ENCODE results near the gene MAGI1.

Gene MAGI1

DNA sequence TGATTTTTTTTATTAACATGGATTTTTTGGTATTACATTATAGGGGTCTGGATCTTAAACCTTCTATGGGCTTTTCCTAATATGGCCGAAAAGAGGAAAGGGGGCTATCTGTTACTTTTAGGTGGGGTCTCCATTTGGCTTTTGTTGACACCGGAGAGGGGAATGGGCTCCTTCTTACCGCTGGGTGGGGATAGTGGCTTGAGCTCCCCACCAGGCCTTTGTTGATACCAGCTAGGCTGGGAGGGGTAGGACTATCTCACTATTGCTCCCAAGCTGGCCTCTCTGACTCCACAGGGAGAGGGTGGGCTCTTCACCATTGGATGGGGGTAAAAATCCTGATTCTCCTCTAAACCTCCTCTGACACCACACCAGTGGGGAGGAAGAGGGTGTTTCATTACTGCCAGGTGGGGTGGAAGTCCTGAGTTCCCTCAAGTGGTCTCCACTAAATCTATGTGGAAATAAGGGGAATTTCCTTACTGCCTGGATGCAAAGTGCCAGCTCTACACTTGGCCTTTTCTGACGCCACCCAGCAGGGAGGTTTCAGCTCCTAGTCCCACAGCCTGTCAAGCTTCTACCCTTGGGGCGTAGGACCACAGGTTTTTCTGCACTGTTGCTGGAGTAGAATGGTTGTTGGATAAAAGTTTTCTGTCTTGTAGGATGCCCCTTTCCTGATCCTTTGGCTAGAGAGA, 572.3 kb downstream of the MAGI1 start:
- TF ChIP-seq GATA2 (IDR thresholded peaks at IDR 0.05; ENCODE audit: low read depth, low read length) (no peak), GATA3 (IDR thresholded peaks at IDR 0.05; ENCODE audit: low read depth, low read length) (no peak)

DNA sequence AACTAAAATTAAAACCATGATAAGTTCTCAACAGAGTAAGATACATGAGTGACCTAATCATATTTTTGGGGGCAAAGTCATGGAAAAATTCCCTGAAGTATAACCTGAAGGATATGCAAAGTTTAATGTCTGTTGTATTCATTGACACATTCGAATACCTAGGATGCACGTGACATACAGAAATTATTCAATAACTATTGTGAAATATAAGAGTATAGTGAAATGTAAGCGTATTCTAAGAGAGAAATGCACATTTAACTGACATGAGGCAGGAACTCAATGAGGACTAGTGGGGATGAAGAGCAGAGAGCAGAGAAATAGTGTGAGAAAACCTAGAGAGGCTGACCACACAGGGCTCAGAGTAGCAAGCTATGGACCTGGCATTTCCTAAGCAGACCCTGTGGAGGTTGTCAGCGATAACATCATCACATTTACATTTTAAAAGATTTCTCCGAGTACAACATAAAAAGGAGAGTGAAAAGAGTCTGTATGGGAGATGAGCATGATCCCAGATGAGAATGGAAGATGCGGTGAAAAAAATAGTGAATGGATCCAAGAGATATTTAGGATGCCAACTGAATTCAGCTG, 588.8 kb downstream of the MAGI1 start:
- no peak for TF ChIP-seq GATA2 (IDR thresholded peaks at IDR 0.05; ENCODE audit: low read depth, low read length)
- no peak for TF ChIP-seq GATA3 (IDR thresholded peaks at IDR 0.05; ENCODE audit: low read depth, low read length)

DNA sequence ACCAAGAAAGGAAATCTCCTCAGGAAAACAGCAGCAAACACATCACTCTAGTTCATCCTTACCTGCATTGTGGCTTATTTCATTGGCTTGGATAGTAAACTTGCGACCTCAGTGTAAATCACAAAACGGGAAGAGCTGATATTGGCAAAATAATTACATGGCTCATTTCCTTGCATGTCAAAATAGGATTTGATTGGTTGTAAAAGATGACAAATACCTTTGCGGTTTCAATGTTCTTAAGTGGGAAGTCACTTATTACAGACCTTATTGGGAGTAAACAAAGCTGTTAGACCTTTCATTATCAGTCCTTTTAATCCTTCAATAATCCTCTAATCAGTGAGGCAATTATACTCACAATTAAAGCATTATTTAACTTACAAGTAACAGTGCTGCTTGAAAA, 590.6 kb downstream of the MAGI1 start:
- no peak for TF ChIP-seq GATA3 (IDR thresholded peaks at IDR 0.05; ENCODE audit: low read depth, low read length)
- no peak for TF ChIP-seq GATA2 (IDR thresholded peaks at IDR 0.05; ENCODE audit: low read depth, low read length)

DNA sequence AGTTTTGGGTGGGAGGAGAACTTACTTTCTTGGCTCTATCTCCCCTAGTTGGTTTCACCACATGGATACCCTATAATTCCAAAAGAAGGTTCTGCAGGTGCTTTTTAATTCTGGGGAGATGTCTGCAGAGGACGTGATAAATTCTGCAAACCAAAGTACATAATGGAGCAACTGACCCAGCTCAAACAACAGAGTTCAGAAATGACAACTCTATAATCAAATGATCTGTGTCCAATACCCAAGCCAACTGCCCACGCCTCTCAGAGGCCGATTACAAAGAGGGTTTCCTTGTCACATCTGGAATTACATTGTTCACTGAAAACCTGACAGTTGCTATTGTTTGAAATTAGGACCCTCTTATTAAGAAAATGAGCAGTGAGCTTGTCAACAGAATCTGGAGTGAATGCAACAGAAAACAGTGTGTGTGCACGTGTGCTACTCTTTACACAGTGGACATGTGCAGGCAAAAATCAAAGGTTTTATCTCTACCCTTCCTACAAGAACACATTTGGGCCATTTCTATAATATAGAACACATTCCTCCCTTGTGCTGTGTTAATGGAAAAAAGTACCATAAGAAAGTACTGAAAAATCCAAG, 593.0 kb downstream of the MAGI1 start:
- TF ChIP-seq GATA3 (IDR thresholded peaks at IDR 0.05; ENCODE audit: low read depth, low read length) (no peak), GATA2 (IDR thresholded peaks at IDR 0.05; ENCODE audit: low read depth, low read length) (no peak)

DNA sequence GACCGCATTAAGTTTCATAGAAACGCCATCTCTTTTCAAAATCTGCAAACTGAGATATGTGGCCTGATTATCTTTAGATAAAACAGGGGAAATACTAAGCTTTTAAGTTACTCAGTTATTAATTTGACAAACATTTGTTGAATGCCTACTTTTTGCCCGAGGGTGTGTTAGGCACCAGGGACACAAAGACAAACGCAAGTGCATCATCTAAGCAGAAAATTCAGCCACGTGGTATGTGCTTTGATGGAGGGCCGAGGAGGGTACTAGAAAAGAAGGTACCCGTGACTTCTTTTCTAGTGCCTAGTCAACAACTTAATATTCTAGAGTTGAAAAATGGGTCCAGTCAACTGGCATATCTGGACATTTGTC, 594.3 kb downstream of the MAGI1 start:
- TF ChIP-seq GATA2 (IDR thresholded peaks at IDR 0.05; ENCODE audit: low read depth, low read length), result no peak
- no peak for TF ChIP-seq GATA3 (IDR thresholded peaks at IDR 0.05; ENCODE audit: low read depth, low read length)

DNA sequence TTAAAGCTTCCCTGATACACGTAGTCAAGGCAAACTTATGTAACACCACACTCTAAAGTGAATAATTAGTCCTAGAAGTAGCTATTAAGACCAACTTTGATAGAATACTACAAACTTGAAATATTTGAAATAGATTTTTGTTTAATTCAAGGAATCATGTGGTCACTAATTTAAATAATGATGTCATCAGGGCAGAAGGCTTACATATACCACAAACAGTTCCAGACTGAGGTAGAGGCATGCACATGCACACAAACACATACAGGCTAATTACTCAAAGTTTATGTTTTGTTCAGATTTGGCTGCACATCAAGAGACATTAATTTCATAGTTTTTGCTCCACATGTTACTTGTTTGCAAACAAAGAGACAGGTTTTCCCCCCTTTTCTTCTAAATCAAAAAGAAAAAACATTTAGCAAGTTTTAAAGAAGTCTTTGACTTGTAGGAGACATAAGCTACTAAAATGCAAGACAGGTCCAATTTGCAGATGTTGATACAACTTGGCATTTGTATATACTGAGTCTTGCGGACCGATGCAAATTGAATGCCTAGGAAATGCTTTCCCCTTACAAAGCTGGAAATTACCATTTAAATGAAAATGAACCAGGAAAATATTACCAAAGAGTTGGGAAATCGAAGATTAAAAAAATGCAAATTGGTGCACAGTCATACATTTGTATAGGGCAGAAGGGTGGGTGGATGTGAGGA, 594.8 kb downstream of the MAGI1 start:
- TF ChIP-seq GATA2 (IDR thresholded peaks at IDR 0.05; ENCODE audit: low read depth, low read length) (no peak), GATA3 (IDR thresholded peaks at IDR 0.05; ENCODE audit: low read depth, low read length) (no peak)

DNA sequence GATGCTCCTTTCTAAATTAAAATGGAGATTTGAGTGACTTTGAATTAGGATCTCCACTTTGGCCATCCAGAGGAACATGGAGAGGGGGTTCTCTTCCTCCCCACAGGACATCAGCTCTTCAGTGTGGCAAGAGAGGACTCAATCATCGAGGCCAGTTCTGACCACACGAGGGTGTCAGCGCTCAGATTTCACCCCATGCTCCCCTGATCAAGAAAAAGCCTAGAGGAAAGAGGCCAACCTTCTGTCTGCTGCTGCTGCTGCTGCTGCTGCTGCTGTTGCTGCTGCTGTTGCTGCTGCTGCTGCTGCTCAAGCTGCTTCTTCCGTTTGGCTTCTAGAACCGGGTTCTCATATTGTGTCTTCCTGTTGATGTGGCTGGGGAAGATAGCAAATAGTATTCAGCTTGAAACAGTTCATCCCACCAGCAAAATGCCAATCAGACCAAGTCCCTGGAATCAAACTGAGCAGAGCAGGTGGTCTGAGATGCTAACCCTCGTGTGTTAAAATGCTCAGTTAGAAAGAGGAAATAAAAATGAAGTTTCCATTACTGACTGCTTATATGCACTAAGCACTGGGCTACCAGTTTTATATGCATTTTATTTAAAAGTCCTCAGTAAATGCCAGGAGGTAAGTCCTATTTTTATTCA, 599.0 kb downstream of the MAGI1 start:
- no peak for TF ChIP-seq GATA2 (IDR thresholded peaks at IDR 0.05; ENCODE audit: low read depth, low read length)
- no peak for TF ChIP-seq GATA3 (IDR thresholded peaks at IDR 0.05; ENCODE audit: low read depth, low read length)

DNA sequence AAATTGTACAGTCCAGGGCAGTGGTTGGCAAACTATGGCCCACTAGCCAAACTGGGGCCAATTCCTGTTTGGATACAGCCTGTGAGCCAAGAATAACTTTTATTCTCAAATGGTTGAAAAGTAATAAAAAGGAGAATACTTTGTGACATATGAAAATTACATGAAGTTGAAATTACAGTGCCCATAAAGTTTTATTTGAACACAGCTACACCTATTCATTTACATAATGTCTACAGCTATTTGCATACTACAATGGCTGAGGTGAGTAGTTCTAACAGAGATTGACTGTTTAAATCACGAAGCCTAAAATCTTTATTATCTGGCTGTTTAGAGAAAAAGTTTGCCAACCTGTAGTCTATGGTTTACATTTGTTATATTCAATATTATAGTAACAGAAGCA, 600.1 kb downstream of the MAGI1 start:
- no peak for TF ChIP-seq GATA2 (IDR thresholded peaks at IDR 0.05; ENCODE audit: low read depth, low read length)
- no peak for TF ChIP-seq GATA3 (IDR thresholded peaks at IDR 0.05; ENCODE audit: low read depth, low read length)

DNA sequence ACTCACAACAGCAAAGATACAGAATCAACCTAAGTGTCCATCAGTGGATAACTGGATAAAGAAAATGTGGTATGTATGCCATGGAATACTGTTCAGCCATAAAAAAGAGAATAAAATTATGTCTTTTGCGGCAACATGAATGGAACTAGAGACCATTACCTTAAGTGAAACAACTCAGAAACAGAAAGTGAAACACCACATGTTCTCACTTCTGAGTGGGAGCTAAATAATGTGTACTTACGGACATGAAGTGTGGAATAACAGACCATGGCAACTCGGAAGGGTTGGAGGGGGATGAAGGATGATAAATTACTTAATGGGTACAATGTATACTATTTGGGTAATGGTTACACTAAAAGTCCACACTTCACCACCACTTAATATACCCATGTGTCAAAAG, 600.6 kb downstream of the MAGI1 start:
- no peak for TF ChIP-seq GATA2 (IDR thresholded peaks at IDR 0.05; ENCODE audit: low read depth, low read length)
- TF ChIP-seq GATA3 (IDR thresholded peaks at IDR 0.05; ENCODE audit: low read depth, low read length), result no peak

DNA sequence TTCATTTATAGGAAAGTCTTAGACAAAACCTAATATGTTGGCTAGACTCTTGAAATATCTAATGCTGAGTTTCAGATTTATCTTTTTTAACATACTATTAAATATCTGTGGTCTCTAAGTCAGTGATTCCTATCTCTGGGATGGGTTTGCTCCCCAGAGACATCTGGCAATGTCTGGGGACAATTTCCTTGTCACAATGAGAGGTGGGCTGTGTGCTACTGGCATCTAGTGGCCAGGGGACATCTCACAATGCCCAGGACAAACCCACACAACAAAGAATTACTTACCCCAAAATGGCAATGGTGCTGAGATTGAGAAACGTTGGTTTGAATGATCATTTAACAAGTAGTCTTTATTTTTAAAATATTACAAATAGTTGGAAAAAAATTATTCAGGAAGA, 602.1 kb downstream of the MAGI1 start:
- TF ChIP-seq GATA3 (IDR thresholded peaks at IDR 0.05; ENCODE audit: low read depth, low read length), result peak; percentile 39; the same call in 1 of the 2 replicates
- TF ChIP-seq GATA2 (IDR thresholded peaks at IDR 0.05; ENCODE audit: low read depth, low read length), result peak; percentile 82

DNA sequence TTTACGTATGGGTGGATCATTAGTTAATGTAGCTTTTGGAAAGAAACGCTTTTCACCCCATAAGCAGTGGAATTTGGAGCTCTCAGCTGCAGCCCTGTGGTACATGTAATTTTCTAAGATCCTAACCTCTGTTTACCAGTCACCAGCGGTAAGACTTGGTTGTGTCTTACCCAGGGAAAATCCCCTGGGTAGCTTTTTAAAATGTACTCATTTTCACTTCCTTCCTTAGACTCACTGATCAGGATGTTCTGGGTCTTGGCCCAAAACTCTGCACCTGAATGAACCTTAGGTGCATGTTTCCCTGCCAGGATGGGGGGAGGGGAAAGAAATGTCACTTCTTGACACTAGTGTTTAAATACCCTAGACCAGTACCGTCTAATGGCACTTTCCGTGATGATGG, 605.2 kb downstream of the MAGI1 start:
- TF ChIP-seq GATA2 (IDR thresholded peaks at IDR 0.05; ENCODE audit: low read depth, low read length) (no peak), GATA3 (IDR thresholded peaks at IDR 0.05; ENCODE audit: low read depth, low read length) (no peak)

DNA sequence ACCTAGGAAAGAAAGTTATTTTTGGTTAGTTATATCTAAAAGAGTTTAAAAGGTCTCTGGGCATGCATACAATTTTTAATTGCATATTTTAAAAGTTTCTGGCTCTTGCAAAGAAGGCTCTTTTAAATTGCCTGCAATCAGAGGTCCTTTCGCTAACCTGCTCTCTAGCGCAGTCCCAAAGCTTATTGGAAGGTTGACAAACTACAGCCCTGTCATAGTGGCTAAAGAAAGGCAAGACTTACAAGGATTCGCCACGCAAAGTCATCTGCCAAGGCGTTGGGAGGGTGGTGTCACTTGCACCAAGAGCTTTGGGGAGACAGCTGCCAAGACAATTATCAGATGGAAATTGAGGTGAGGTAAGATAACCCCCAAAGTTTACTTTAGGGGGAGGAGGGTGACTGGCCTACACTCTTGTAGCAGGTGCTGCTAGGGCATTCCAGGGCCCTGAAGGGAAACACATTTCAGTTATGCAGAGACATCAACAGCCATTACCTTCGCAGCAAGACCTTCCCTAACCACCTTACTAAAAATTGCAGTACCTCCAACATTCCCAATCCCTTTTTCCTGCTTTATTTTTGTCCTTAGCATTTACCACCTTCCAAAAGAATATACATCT, 606.2 kb downstream of the MAGI1 start:
- no peak for TF ChIP-seq GATA3 (IDR thresholded peaks at IDR 0.05; ENCODE audit: low read depth, low read length)
- TF ChIP-seq GATA2 (IDR thresholded peaks at IDR 0.05; ENCODE audit: low read depth, low read length), result no peak

DNA sequence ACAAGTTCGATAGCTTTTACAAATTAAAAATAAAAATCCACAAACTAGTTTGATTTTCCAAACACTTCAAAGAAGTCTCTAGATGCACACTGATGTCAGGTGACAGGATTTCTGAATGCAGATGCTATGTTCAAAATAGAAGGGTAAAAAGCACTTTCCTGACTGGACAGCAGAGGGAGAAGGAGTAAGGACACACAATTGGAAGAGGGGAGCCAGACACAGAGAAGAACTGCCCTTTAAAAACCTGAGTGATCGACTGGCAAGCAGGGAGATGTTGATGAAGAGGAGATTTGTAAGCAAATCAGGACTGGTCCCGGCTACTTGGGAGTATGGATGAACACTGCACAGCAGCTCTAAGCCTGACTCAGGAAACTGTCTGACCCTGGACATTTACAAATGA, 612.8 kb downstream of the MAGI1 start:
- no peak for TF ChIP-seq GATA2 (IDR thresholded peaks at IDR 0.05; ENCODE audit: low read depth, low read length)
- TF ChIP-seq GATA3 (IDR thresholded peaks at IDR 0.05; ENCODE audit: low read depth, low read length), result no peak

DNA sequence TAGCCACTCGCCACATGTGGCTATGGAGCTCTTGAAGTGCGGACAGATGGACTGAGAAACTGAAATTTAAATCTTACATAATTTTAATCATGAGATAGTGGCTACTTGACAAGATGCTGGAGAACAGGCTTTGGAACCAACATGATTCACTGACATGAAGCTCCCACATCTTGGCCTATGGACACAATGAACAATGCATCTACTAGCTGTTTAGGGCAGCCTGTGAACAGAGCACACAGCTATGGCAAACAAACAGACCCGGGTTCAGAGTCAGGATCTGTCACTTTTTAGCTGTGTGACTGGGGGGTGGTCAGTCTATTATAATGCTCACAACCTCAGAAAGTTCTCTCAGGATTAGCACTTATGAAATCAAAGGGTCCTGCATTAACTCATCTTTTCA, 616.6 kb downstream of the MAGI1 start:
- TF ChIP-seq GATA3 (IDR thresholded peaks at IDR 0.05; ENCODE audit: low read depth, low read length) (no peak), GATA2 (IDR thresholded peaks at IDR 0.05; ENCODE audit: low read depth, low read length) (no peak)

All from SH-SY5Y (cell line).